IMR-90 (cell line): ENCODE measurements around the gene FBRSL1. TPM values are rescaled to one million over a fixed set of nuclear protein-coding genes. Genes with fewer than 3 reads are reported as not detected.

ENCODE experiments used
- ATAC-seq: fragments of 200-7000 bp; cut with Tn5 transposase; 2 replicates; pipeline ENCODE4 v1.9.1; 2020; ENCODE audit warnings: low read depth, mild to moderate bottlenecking, moderate library complexity
- BruUV-seq: library from RNA; stranded (reverse); fragments of 400-500 nt; replicated peaks from 2 replicates; lab custom pipeline; 2021; lab: Mats Ljungman, UMichigan
- CTCF ChIA-PET: fragments of 300-600 bp; formaldehyde crosslinking; extraction: SDS; loops from one replicate; lab custom pipeline; 2021; ENCODE audit warnings: antibody characterized with exemption; lab: Yijun Ruan, JAX
- POLR2A ChIA-PET: fragments of 300-600 bp; sonication (Branson Sonifier 250); formaldehyde crosslinking; loops from one replicate; lab custom pipeline; 2022; ENCODE audit warnings: antibody characterized with exemption; ENCODE audit not compliant: unreplicated experiment; lab: Charles Lee
- DNase-seq: peaks from one replicate; pipeline ENCODE4 v3.0.0; 2013
- H2AFZ ChIP-seq: replicated peaks from 2 replicates; pipeline ENCODE3; 2013; ENCODE audit warnings: low read length, mild to moderate bottlenecking; ENCODE audit not compliant: poor library complexity
- H2AK5ac ChIP-seq: 2 replicates; pipeline ENCODE4 v1.6.1; 2013; ENCODE audit warnings: low read depth, low read length, inconsistent platforms
- H2AK9ac ChIP-seq: replicated peaks from 2 replicates; pipeline ENCODE3; 2013; ENCODE audit warnings: mild to moderate bottlenecking, low read depth, low read length, moderate library complexity; ENCODE audit not compliant: poor library complexity
- H2BK120ac ChIP-seq: 2 replicates; pipeline ENCODE4 v1.6.1; 2013; ENCODE audit warnings: low read depth, low read length, inconsistent platforms
- H2BK15ac ChIP-seq: 3 replicates; pipeline ENCODE4 v1.6.1; 2013; ENCODE audit warnings: low read depth, low read length, inconsistent platforms
- H2BK20ac ChIP-seq: 2 replicates; pipeline ENCODE4 v1.6.1; 2013; ENCODE audit warnings: low read depth, mild to moderate bottlenecking, inconsistent platforms, low read length, moderate library complexity
- H2BK5ac ChIP-seq: 2 replicates; pipeline ENCODE4 v1.6.1; 2013; ENCODE audit warnings: mild to moderate bottlenecking, low read depth, low read length, inconsistent platforms; ENCODE audit not compliant: poor library complexity, severe bottlenecking
- H3K14ac ChIP-seq: replicated peaks from 2 replicates; pipeline ENCODE4 v1.6.1; 2013; ENCODE audit warnings: low read depth, low read length, inconsistent platforms
- H3K18ac ChIP-seq: 2 replicates; pipeline ENCODE4 v1.6.1; 2013; ENCODE audit warnings: low read depth, low read length, control low read depth
- H3K23ac ChIP-seq: 2 replicates; pipeline ENCODE4 v1.6.1; 2013; ENCODE audit warnings: low read depth, low read length, inconsistent platforms
- H3K27ac ChIP-seq: 2 replicates; pipeline ENCODE4 v1.5.1; 2013; ENCODE audit warnings: mild to moderate bottlenecking, control low read depth, low read length; ENCODE audit not compliant: insufficient read depth
- H3K27me3 ChIP-seq: 2 replicates; pipeline ENCODE4 v1.6.1; 2013; ENCODE audit warnings: low read length; ENCODE audit not compliant: control insufficient read depth, insufficient read depth
- H3K36me3 ChIP-seq: 2 replicates; pipeline ENCODE4 v1.6.1; 2013; ENCODE audit warnings: low read length, mixed read lengths; ENCODE audit not compliant: control insufficient read depth, insufficient read depth
- H3K4ac ChIP-seq: 2 replicates; pipeline ENCODE4 v1.6.1; 2013; ENCODE audit warnings: low read depth, low read length, inconsistent platforms
- H3K4me1 ChIP-seq: 2 replicates; pipeline ENCODE4 v1.6.1; 2013; ENCODE audit warnings: low read length, mixed read lengths; ENCODE audit not compliant: control insufficient read depth, insufficient read depth
- H3K4me2 ChIP-seq: 2 replicates; pipeline ENCODE4 v1.6.1; 2013; ENCODE audit warnings: low read depth, mild to moderate bottlenecking, control low read depth, low read length, moderate library complexity
- H3K4me3 ChIP-seq: 2 replicates; pipeline ENCODE4 v1.5.1; 2013; ENCODE audit warnings: low read depth, mild to moderate bottlenecking, control low read depth, low read length, moderate library complexity; ENCODE audit not compliant: insufficient read depth
- H3K56ac ChIP-seq: 2 replicates; pipeline ENCODE4 v1.6.1; 2013; ENCODE audit warnings: low read length, inconsistent platforms; ENCODE audit not compliant: insufficient read depth; ENCODE audit errors: extremely low read depth
- H3K79me1 ChIP-seq, 2 experiments: 2 replicates each; pipeline ENCODE4 v1.6.1; 2013; ENCODE audit warnings: low read length in 2 of 2, inconsistent platforms in 1 of 2, low read depth in 1 of 2
- H3K9ac ChIP-seq: 2 replicates; pipeline ENCODE4 v1.6.1; 2013; ENCODE audit warnings: low read depth, low read length, control low read depth
- H3K9me1 ChIP-seq: 2 replicates; pipeline ENCODE4 v1.6.1; 2013; ENCODE audit warnings: low read length, inconsistent platforms; ENCODE audit not compliant: insufficient read depth
- H3K9me3 ChIP-seq: 2 replicates; pipeline ENCODE4 v1.6.1; 2013; ENCODE audit warnings: low read length; ENCODE audit not compliant: control insufficient read depth, insufficient read depth
- H4K20me1 ChIP-seq: 2 replicates; pipeline ENCODE4 v1.6.1; 2013; ENCODE audit warnings: low read length, inconsistent platforms; ENCODE audit not compliant: insufficient read depth
- H4K5ac ChIP-seq: 2 replicates; pipeline ENCODE4 v1.6.1; 2013; ENCODE audit warnings: mild to moderate bottlenecking, low read depth, low read length, control low read depth
- H4K8ac ChIP-seq, 2 experiments: 2 replicates each; pipeline ENCODE4 v1.6.1; 2013; ENCODE audit warnings: low read depth in 2 of 2, low read length in 2 of 2, control low read depth in 1 of 2, inconsistent platforms in 1 of 2
- H4K91ac ChIP-seq: 2 replicates; pipeline ENCODE4 v1.6.1; 2013; ENCODE audit warnings: low read depth, low read length, inconsistent platforms; ENCODE audit not compliant: insufficient read depth
- POLR2A ChIP-seq: IDR thresholded peaks from 2 replicates; pipeline ENCODE4 v1.6.1; 2012; ENCODE audit warnings: mild to moderate bottlenecking, low read depth, low read length
- WGBS, 2 experiments: methylation state at CpG; one replicate each; pipeline versions ENCODE4 v1.1.5 to v1.1.7; 2013; ENCODE audit warnings: missing lambda C conversion rate in 2 of 2; ENCODE audit not compliant: insufficient read length in 1 of 2; ENCODE audit errors: extremely low coverage in 2 of 2; 5-methylcytosine and 5-hydroxymethylcytosine counted together
- dilution Hi-C: fragments of 300-500 bp; cut with HindIII; formaldehyde crosslinking; loops from one replicate; pipeline ENCODE4 v1.14.3; 2018; ENCODE audit warnings: low sequenced_read_pairs; ENCODE audit not compliant: unreplicated experiment
- in situ Hi-C: fragments of 300-500 bp; cut with MboI; formaldehyde crosslinking; loops from 3 replicates; pipeline ENCODE4 v1.14.3; 2019; ENCODE audit warnings: low sequenced_read_pairs, inconsistent platforms, mixed read lengths
- intact Hi-C: fragments of 100-400 bp; cut with micrococcal nuclease; formaldehyde crosslinking; loops from 2 replicates; pipeline ENCODE4 v1.10.0; 2022
- polyA plus RNA-seq, 3 experiments: library from polyadenylated mRNA; depleted of rRNA; stranded (reverse); fragments of >200 nt; gene quantifications; 2 replicates each; pipeline ENCODE4 v1.2.3, GENCODE V29; 2012; ENCODE audit warnings: low replicate concordance in 1 of 3
- total RNA-seq: library from RNA; depleted of rRNA; stranded (reverse); fragments of >200 nt; gene quantifications from 2 replicates; pipeline ENCODE4 v1.2.3, GENCODE V29; 2012

FBRSL1 gene
- total and polyA plus RNA-seq, 2 of the 4 experiments (the other 2 are of a cell fraction), result 0.36 to 10.8 TPM

- Histone ChIP-seq H3K56ac (no peak overlapping the region), H2BK15ac (no peak overlapping the region), H3K14ac (no peak overlapping the region), H2BK5ac (no peak overlapping the region), H4K8ac (no peak overlapping the region), H3K27ac (no peak overlapping the region), H3K4me1 (no peaks in the 10 kb centered on the region), H2BK120ac (no peak overlapping the region), H2AK9ac (no peak overlapping the region), H4K5ac (no peak overlapping the region), H3K4me3 (no peak overlapping the region), H3K9ac (no peak overlapping the region), H3K23ac (no peak overlapping the region), H2AK5ac (no peak overlapping the region), H4K91ac (no peak overlapping the region), H3K27me3 (no peaks in the 10 kb centered on the region), H3K4me2 (no peak overlapping the region), H2BK20ac (no peak overlapping the region), H3K36me3 (peaks cover 5% of the 10 kb centered on the region), H3K4ac (no peak overlapping the region), H3K18ac (no peak overlapping the region), H2AFZ (no peak overlapping the region), H4K20me1 (peaks cover 12% of the 10 kb centered on the region), H3K9me1 (peaks cover 5% of the 10 kb centered on the region; the same call in 1 of the 2 replicates), H3K9me3 (no peaks in the 10 kb centered on the region), H3K79me1 (peaks cover 0 to 3% of the 10 kb centered on the region in 2 experiments; a peak in 1 of 4 replicates)
- ChIA-PET POLR2A (no interaction called here), CTCF (no interaction called here)
- no CpG with 5 or more reads among the region's 21 CpGs for WGBS, 2 experiments
- DNase-seq (no peak), ATAC-seq (no peak)
- dilution Hi-C loops, result no loop called here
- intact Hi-C loops, result no loop called here
- in situ Hi-C loops, result no loop called here
- BruUV-seq, result no TSS peak
- no peak for TF ChIP-seq POLR2A
Measured at GRCh38 chr12:132547205-132547740, 57.3 kb downstream of the FBRSL1 start.
